Cardiac septum (tissue), 1 donor: ENCODE measurements around the gene KANK3. TPM values are rescaled to one million over a fixed set of nuclear protein-coding genes. Genes with fewer than 3 reads are reported as not detected.
"Not testable (repeated sequence)": the region's sequence is repeated elsewhere in the genome, so short reads cannot be mapped to it uniquely, and the experiment has no call there.

Source experiments
- DNase-seq: peaks from one replicate; pipeline ENCODE4 v3.0.0-alpha.2; 2020; ENCODE audit warnings: low spot score
- intact Hi-C: fragments of 100-400 bp; cut with DNase I; formaldehyde crosslinking; loops from one replicate; pipeline ENCODE4 v1.14.0; 2022
- total RNA-seq: library from RNA; stranded (reverse); fragmentation: NEBNext Ultra II Directional; extraction: Animal tissue kit (Norgen Biotek cat#: 25700); gene quantifications from one replicate; pipeline ENCODE4 v1.2.1, GENCODE V29; 2021
- donor health status: DM: no; HTN: no; CAD: no.

Gene KANK3
- total RNA-seq, 1 donor from 2014 or later = 13.1 TPM

GRCh38 chr19:8323781-8324185 lies 19.3 kb downstream of the KANK3 start:
- intact Hi-C loops = loop anchor here (5.0 kb wide), 1 partner anchor 819 kb away; the partner anchor contains the start of gene ZNF317

GRCh38 chr19:8322638-8322997 lies 20.4 kb downstream of the KANK3 start:
- DNase-seq = no peak
- intact Hi-C loops = loop anchor here (5.0 kb wide), 1 partner anchor 820 kb away; the partner anchor contains the start of gene ZNF317

More at GRCh38 chr19:8323781-8324185, 19.3 kb downstream of the KANK3 start:
- DNase-seq = no peak

- DNase-seq = no peak
- intact Hi-C loops = loop anchor here (2.0 to 5.0 kb wide), 2 partner anchors 15 to 820 kb away; partner anchors contain the start of gene ZNF317
Measured at GRCh38 chr19:8321986-8322637, 20.9 kb downstream of the KANK3 start.

GRCh38 chr19:8321067-8321985 lies 21.7 kb downstream of the KANK3 start, which contains the start of the genes NDUFA7 and RPS28:
Gene NDUFA7 (minus strand): TSS chr19:8321375. CDS start chr19:8321358, 17 bp downstream.
Gene RPS28 (plus strand): TSS chr19:8321496. CDS start chr19:8321531, 35 bp downstream.
- DNase-seq = peak; percentile 99
- intact Hi-C loops = loop anchor here (2.0 to 5.0 kb wide), 2 partner anchors 15 to 821 kb away; partner anchors contain the start of gene ZNF317

GRCh38 chr19:8320564-8321066 lies 22.4 kb downstream of the KANK3 start:
- DNase-seq = no peak
- intact Hi-C loops = loop anchor here (2.0 to 5.0 kb wide), 2 partner anchors 14 to 822 kb away; partner anchors contain the start of gene ZNF317

- intact Hi-C loops = loop anchor here (2.0 to 5.0 kb wide), 2 partner anchors 13 to 822 kb away; partner anchors contain the start of gene ZNF317
- no peak for DNase-seq
Measured at GRCh38 chr19:8319807-8320520, 23.1 kb downstream of the KANK3 start.

GRCh38 chr19:8318835-8319234 lies 24.2 kb downstream of the KANK3 start:
- intact Hi-C loops, DNase-seq: not testable (repeated sequence)

- intact Hi-C loops = no loop called here
- DNase-seq = no peak
Measured at GRCh38 chr19:8316351-8317125, 26.5 kb downstream of the KANK3 start.

GRCh38 chr19:8314981-8315640 lies 28.0 kb downstream of the KANK3 start:
- intact Hi-C loops, DNase-seq: not testable (repeated sequence)

- DNase-seq = peak; percentile 72
- intact Hi-C loops = no loop called here
Measured at GRCh38 chr19:8311461-8312260, 31.4 kb downstream of the KANK3 start.

- intact Hi-C loops = no loop called here
- DNase-seq = peak; percentile 60
Measured at GRCh38 chr19:8310342-8311055, 32.6 kb downstream of the KANK3 start.

GRCh38 chr19:8308891-8309291 lies 34.2 kb downstream of the KANK3 start:
- intact Hi-C loops = no loop called here
- peak; percentile 10 for DNase-seq

GRCh38 chr19:8307965-8308866 lies 34.8 kb downstream of the KANK3 start, which contains the start of gene CD320:
Gene CD320 (minus strand): TSS chr19:8308358. CDS start chr19:8308290, 68 bp downstream.
- intact Hi-C loops = loop anchor here (2.0 kb wide), 1 partner anchor 13 kb away; the partner anchor contains the start of genes NDUFA7 and RPS28

GRCh38 chr19:8307400-8307964 lies 35.6 kb downstream of the KANK3 start:
- intact Hi-C loops = loop anchor here (2.0 kb wide), 1 partner anchor 13 kb away; the partner anchor contains the start of genes NDUFA7 and RPS28
- peak; percentile 69 for DNase-seq

More at GRCh38 chr19:8307965-8308866, 34.8 kb downstream of the KANK3 start, which contains the start of gene CD320:
- peak; percentile 94 for DNase-seq
